OCI-LY7 (cell line): ENCODE results near the gene DPH7. TPM values are rescaled to one million over a fixed set of nuclear protein-coding genes. Genes with fewer than 3 reads are reported as not detected.

ENCODE experiments used
- BruUV-seq: library from RNA; stranded (reverse); fragments of 400-500 nt; replicated peaks from 2 replicates; lab custom pipeline; 2021; lab: Mats Ljungman, UMichigan
- CTCF ChIA-PET: fragments of 300-600 bp; sonication (Branson Sonifier 250); formaldehyde crosslinking; loops from one replicate; lab custom pipeline; 2022; ENCODE audit warnings: antibody characterized with exemption; ENCODE audit not compliant: unreplicated experiment; lab: Charles Lee
- POLR2A ChIA-PET: fragments of 300-600 bp; sonication (Branson Sonifier 250); formaldehyde crosslinking; loops from one replicate; lab custom pipeline; 2022; ENCODE audit warnings: antibody characterized with exemption; lab: Charles Lee
- DNase-seq: peaks from one replicate; pipeline ENCODE4 v3.0.0-alpha.2; 2015; ENCODE audit warnings: low spot score
- H2AFZ ChIP-seq: fragments of 200-600 bp; sonication (generic), shearing (Covaris generic); 2 replicates; pipeline ENCODE4 v1.6.1; 2014; ENCODE audit warnings: mild to moderate bottlenecking, antibody characterized with exemption, low read length, moderate library complexity
- H3K27ac ChIP-seq: fragments of 200-600 bp; sonication (generic); 2 replicates; pipeline ENCODE4 v1.5.1; 2014; ENCODE audit warnings: mixed run types, low read depth, mild to moderate bottlenecking, moderate library complexity, low read length, inconsistent platforms; ENCODE audit not compliant: poor library complexity, severe bottlenecking
- H3K36me3 ChIP-seq: fragments of 200-600 bp; sonication (generic); 2 replicates; pipeline ENCODE4 v1.6.1; 2014; ENCODE audit warnings: mild to moderate bottlenecking, antibody characterized with exemption, low read length, moderate library complexity, mixed read lengths; ENCODE audit not compliant: insufficient read depth
- H3K4me1 ChIP-seq: fragments of 200-600 bp; sonication (generic); 2 replicates; pipeline ENCODE4 v1.5.1; 2014; ENCODE audit warnings: mild to moderate bottlenecking, low read length; ENCODE audit not compliant: insufficient read depth, poor library complexity, severe bottlenecking
- H3K4me2 ChIP-seq: fragments of 200-600 bp; sonication (generic); 2 replicates; pipeline ENCODE4 v1.6.1; 2014; ENCODE audit warnings: mild to moderate bottlenecking, low read length
- H3K4me3 ChIP-seq: fragments of 200-600 bp; sonication (generic); 2 replicates; pipeline ENCODE4 v1.5.1; 2014; ENCODE audit warnings: mild to moderate bottlenecking, low read depth, low read length; ENCODE audit not compliant: poor library complexity, severe bottlenecking
- H3K79me2 ChIP-seq: fragments of 200-600 bp; sonication (generic); 2 replicates; pipeline ENCODE4 v1.6.1; 2016; ENCODE audit warnings: low read depth, mild to moderate bottlenecking, low read length, moderate library complexity, mixed read lengths; ENCODE audit not compliant: insufficient read depth
- H3K9me2 ChIP-seq: fragments of 200-600 bp; sonication (generic); 2 replicates; pipeline ENCODE4 v1.6.1; 2016; ENCODE audit warnings: mild to moderate bottlenecking, low read length, mixed read lengths; ENCODE audit not compliant: insufficient read depth
- H3K9me3 ChIP-seq: fragments of 200-600 bp; sonication (generic); 2 replicates; pipeline ENCODE4 v1.6.1; 2014; ENCODE audit warnings: mild to moderate bottlenecking, mixed run types, low read length, mixed read lengths
- H4K20me1 ChIP-seq: fragments of 200-600 bp; sonication (generic); 2 replicates; pipeline ENCODE4 v1.6.1; 2014; ENCODE audit warnings: mild to moderate bottlenecking, antibody characterized with exemption, low read length, moderate library complexity, mixed read lengths; ENCODE audit not compliant: insufficient read depth
- EZH2phosphoT487 ChIP-seq: fragments of 200-600 bp; sonication (generic); IDR thresholded peaks from 2 replicates; pipeline ENCODE4 v1.6.1; 2018; ENCODE audit warnings: low read depth, borderline replicate concordance, mild to moderate bottlenecking, mixed run types, antibody characterized with exemption, low read length, moderate library complexity, mixed read lengths
- intact Hi-C: fragments of 100-400 bp; cut with micrococcal nuclease; formaldehyde crosslinking; loops from one replicate; pipeline ENCODE4 v1.10.0; 2022; ENCODE audit not compliant: unreplicated experiment
- total RNA-seq, 2 experiments: library from RNA; depleted of rRNA in 1 of 2; stranded (reverse); fragments of >200 nt in 1 of 2; shearing (Covaris generic) in 1 of 2; gene quantifications; 2 replicates each; pipeline ENCODE4 v1.2.3, GENCODE V29; 2014 to 2022
- TF ChIP-seq, protein P1 (sequence below): fragments of 200-600 bp; sonication (generic); conservative IDR thresholded peaks from 2 replicates; pipeline ENCODE4 v1.5.1; 2014; ENCODE audit warnings: mild to moderate bottlenecking, antibody characterized with exemption, low read length, moderate library complexity, mixed read lengths

Gene DPH7
- total RNA-seq, 2 experiments from 2014 or later, result 72.9 to 95.6 TPM

- POLR2A ChIA-PET, result no interaction called here
- no TSS peak for BruUV-seq
- no peaks in the 10 kb centered on the region for H3K79me2 ChIP-seq
- intact Hi-C loops, result no loop called here
- peaks cover 7% of the 10 kb centered on the region for H3K4me1 ChIP-seq
- H3K36me3 ChIP-seq, result no peaks in the 10 kb centered on the region
- H2AFZ ChIP-seq, result no peak overlapping the region
- no peak for TF ChIP-seq EZH2phosphoT487
- TF ChIP-seq, protein P1, sequence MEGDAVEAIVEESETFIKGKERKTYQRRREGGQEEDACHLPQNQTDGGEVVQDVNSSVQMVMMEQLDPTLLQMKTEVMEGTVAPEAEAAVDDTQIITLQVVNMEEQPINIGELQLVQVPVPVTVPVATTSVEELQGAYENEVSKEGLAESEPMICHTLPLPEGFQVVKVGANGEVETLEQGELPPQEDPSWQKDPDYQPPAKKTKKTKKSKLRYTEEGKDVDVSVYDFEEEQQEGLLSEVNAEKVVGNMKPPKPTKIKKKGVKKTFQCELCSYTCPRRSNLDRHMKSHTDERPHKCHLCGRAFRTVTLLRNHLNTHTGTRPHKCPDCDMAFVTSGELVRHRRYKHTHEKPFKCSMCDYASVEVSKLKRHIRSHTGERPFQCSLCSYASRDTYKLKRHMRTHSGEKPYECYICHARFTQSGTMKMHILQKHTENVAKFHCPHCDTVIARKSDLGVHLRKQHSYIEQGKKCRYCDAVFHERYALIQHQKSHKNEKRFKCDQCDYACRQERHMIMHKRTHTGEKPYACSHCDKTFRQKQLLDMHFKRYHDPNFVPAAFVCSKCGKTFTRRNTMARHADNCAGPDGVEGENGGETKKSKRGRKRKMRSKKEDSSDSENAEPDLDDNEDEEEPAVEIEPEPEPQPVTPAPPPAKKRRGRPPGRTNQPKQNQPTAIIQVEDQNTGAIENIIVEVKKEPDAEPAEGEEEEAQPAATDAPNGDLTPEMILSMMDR, result no peak
- no peak overlapping the region for H3K4me2 ChIP-seq
- H3K9me3 ChIP-seq, result no peaks in the 10 kb centered on the region
- H3K9me2 ChIP-seq, result no peaks in the 10 kb centered on the region
- H4K20me1 ChIP-seq, result 0 out of 2 replicates have a peak, but pooled peaks cover 3% of the 10 kb centered on the region
- H3K27ac ChIP-seq, result no peak overlapping the region
- CTCF ChIA-PET, result no interaction called here
- no peak overlapping the region for H3K4me3 ChIP-seq
- no peak for DNase-seq
Observed at GRCh38 chr9:137545123-137545522, 33.6 kb downstream of the DPH7 start.

- ChIA-PET POLR2A (no interaction called here), CTCF (no interaction called here)
- no peaks in the 10 kb centered on the region for H3K36me3 ChIP-seq
- no peak for DNase-seq
- no peak overlapping the region for H2AFZ ChIP-seq
- intact Hi-C loops, result no loop called here
- no peak overlapping the region for H3K27ac ChIP-seq
- H3K4me1 ChIP-seq, result no peaks in the 10 kb centered on the region
- no peaks in the 10 kb centered on the region for H3K9me3 ChIP-seq
- no peak overlapping the region for H3K4me3 ChIP-seq
- 0 out of 2 replicates have a peak, but pooled peaks cover 3% of the 10 kb centered on the region for H4K20me1 ChIP-seq
- H3K9me2 ChIP-seq, result no peaks in the 10 kb centered on the region
- no TSS peak for BruUV-seq
- no peak for TF ChIP-seq EZH2phosphoT487
- TF ChIP-seq, protein P1, result no peak
- no peak overlapping the region for H3K4me2 ChIP-seq
- H3K79me2 ChIP-seq, result no peaks in the 10 kb centered on the region
Observed at GRCh38 chr9:137544176-137544760, 34.5 kb downstream of the DPH7 start.

- Histone ChIP-seq H3K79me2 (no peaks in the 10 kb centered on the region), H3K4me1 (no peaks in the 10 kb centered on the region), H3K27ac (no peak overlapping the region), H3K36me3 (no peaks in the 10 kb centered on the region), H3K4me2 (no peak overlapping the region), H3K9me2 (no peaks in the 10 kb centered on the region), H2AFZ (no peak overlapping the region), H3K4me3 (no peak overlapping the region), H3K9me3 (no peaks in the 10 kb centered on the region), H4K20me1 (0 out of 2 replicates have a peak, but pooled peaks cover 3% of the 10 kb centered on the region)
- DNase-seq, result no peak
- ChIA-PET CTCF (no interaction called here), POLR2A (no interaction called here)
- no TSS peak for BruUV-seq
- intact Hi-C loops, result no loop called here
- TF ChIP-seq, protein P1, result no peak
Observed at GRCh38 chr9:137543237-137543963, 35.3 kb downstream of the DPH7 start.
